ENCODE measurements around the gene MUC5B. TPM values are rescaled to one million over a fixed set of nuclear protein-coding genes. Genes with fewer than 3 reads are reported as not detected.

Gene MUC5B
- total RNA-seq, 1 donor from 2014 or later: not detected

DNA sequence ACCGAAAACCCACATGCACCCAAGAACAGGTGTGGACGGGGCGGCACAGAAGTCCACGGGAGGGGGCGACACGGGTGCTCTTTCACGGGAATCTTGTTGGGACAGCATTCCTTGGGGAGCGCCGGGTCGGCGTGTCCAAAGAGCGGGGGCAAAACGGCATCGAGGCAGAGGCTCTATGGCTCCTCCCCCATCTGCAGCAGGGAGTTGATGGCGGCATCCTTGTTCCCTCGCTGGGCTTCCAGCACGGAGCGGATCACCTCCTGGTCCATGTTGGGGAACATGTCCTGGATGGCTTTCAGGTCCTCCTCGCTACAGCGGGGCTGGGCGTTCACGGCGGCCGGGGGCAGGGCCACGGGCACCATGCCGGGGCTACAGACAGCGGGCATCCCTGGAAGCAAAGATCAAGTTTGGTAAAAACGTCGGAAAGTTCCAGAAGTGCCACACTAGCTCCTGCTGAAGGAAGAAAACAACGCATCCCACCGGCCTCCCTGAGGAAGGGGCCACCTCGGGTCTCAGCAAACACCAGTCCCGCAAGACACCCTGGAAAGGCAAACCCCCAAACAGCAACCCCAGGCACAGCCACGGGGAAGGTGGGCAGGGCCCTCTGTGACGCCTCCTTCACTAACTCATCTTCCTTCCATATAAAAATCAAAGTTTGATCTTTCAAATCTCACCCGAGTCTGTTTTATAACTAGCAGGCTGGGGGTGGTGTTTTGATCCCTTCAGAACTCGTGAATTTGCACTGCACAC lies 54.2 kb downstream of the MUC5B start:
- DNase-seq (ENCODE audit: low spot score): no peak
- no peaks in the 10 kb centered on the region for H4K20me1 ChIP-seq (ENCODE audit: low read depth)
- Mint-ChIP-seq H3K27ac (peak overlapping the region; percentile 26), H3K4me1 (peaks cover 3% of the 10 kb centered on the region), H3K4me3 (no peak overlapping the region), H3K9me3 (no peaks in the 10 kb centered on the region), H3K27me3 (ENCODE audit: insufficient read depth, low read depth) (peaks cover 4% of the 10 kb centered on the region), H3K36me3 (peaks cover 10% of the 10 kb centered on the region)
- no peaks in the 10 kb centered on the region for H3K9me3 ChIP-seq (ENCODE audit: low read depth)
- no peak overlapping the region for H3K27ac ChIP-seq
- no peak overlapping the region for H2AFZ ChIP-seq (replicated peaks)
- H3K4me1 ChIP-seq: no peaks in the 10 kb centered on the region
- no peaks in the 10 kb centered on the region for H3K36me3 ChIP-seq
- H3F3A ChIP-seq (ENCODE audit: low read depth): no peaks in the 10 kb centered on the region
- H3K9ac ChIP-seq: no peak overlapping the region
- no peaks in the 10 kb centered on the region for H3K27me3 ChIP-seq
- no peaks in the 10 kb centered on the region for H3K79me2 ChIP-seq (ENCODE audit: low read depth)
- TF ChIP-seq EZH2 (IDR thresholded peaks at IDR 0.05) (no peak), EZH2phosphoT487 (IDR thresholded peaks at IDR 0.05) (no peak)
- no peak overlapping the region for H3K4me2 ChIP-seq
- no peak overlapping the region for H3K4me3 ChIP-seq

DNA sequence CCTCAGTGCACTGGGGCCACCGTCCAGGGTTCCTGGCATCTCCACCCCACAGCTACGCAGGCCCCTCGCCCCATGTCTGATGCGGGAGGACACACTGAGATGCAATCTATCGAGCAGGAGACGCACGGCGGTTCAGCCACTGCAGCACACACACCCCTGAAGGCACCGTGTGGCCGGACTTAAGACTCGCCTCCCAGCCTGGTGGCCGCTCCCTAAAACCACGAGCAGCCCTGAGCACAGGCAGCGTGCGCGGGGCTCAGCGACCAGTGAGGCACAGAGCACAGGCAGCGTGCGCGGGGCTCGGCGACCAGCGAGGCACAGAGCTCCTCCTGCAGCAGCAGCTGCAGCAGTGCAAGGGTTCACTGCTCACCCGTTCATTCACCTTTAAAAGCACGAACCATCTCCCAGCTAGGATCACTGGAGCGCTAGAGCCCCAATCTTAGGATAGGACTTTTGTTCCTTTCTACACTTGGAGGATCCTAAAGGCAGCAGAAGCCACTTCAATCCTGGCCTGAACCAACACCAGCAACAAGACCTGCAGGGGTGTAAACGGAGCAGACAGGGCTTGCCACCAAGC lies 55.2 kb downstream of the MUC5B start:
- H3K4me2 ChIP-seq: no peak overlapping the region
- no peaks in the 10 kb centered on the region for H3K9me3 ChIP-seq (ENCODE audit: low read depth)
- Mint-ChIP-seq H3K4me3 (no peak overlapping the region), H3K27me3 (ENCODE audit: insufficient read depth, low read depth) (peaks cover 4% of the 10 kb centered on the region), H3K27ac (peak overlapping the region; percentile 26), H3K36me3 (peaks cover 7% of the 10 kb centered on the region), H3K9me3 (no peaks in the 10 kb centered on the region), H3K4me1 (peaks cover 5% of the 10 kb centered on the region)
- H3K27me3 ChIP-seq: no peaks in the 10 kb centered on the region
- no peak overlapping the region for H3K9ac ChIP-seq
- DNase-seq (ENCODE audit: low spot score): no peak
- no peaks in the 10 kb centered on the region for H3K36me3 ChIP-seq
- H3K4me1 ChIP-seq: no peaks in the 10 kb centered on the region
- TF ChIP-seq, protein P1, sequence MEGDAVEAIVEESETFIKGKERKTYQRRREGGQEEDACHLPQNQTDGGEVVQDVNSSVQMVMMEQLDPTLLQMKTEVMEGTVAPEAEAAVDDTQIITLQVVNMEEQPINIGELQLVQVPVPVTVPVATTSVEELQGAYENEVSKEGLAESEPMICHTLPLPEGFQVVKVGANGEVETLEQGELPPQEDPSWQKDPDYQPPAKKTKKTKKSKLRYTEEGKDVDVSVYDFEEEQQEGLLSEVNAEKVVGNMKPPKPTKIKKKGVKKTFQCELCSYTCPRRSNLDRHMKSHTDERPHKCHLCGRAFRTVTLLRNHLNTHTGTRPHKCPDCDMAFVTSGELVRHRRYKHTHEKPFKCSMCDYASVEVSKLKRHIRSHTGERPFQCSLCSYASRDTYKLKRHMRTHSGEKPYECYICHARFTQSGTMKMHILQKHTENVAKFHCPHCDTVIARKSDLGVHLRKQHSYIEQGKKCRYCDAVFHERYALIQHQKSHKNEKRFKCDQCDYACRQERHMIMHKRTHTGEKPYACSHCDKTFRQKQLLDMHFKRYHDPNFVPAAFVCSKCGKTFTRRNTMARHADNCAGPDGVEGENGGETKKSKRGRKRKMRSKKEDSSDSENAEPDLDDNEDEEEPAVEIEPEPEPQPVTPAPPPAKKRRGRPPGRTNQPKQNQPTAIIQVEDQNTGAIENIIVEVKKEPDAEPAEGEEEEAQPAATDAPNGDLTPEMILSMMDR (IDR thresholded peaks at IDR 0.05): no peak
- no peak for TF ChIP-seq EZH2 (IDR thresholded peaks at IDR 0.05)
- TF ChIP-seq EZH2phosphoT487 (IDR thresholded peaks at IDR 0.05): no peak
- H3K79me2 ChIP-seq (ENCODE audit: low read depth): no peaks in the 10 kb centered on the region
- no peak overlapping the region for H2AFZ ChIP-seq (replicated peaks)
- H4K20me1 ChIP-seq (ENCODE audit: low read depth): no peaks in the 10 kb centered on the region
- H3K4me3 ChIP-seq: no peak overlapping the region
- no peak overlapping the region for H3K27ac ChIP-seq
- H3F3A ChIP-seq (ENCODE audit: low read depth): no peaks in the 10 kb centered on the region

DNA sequence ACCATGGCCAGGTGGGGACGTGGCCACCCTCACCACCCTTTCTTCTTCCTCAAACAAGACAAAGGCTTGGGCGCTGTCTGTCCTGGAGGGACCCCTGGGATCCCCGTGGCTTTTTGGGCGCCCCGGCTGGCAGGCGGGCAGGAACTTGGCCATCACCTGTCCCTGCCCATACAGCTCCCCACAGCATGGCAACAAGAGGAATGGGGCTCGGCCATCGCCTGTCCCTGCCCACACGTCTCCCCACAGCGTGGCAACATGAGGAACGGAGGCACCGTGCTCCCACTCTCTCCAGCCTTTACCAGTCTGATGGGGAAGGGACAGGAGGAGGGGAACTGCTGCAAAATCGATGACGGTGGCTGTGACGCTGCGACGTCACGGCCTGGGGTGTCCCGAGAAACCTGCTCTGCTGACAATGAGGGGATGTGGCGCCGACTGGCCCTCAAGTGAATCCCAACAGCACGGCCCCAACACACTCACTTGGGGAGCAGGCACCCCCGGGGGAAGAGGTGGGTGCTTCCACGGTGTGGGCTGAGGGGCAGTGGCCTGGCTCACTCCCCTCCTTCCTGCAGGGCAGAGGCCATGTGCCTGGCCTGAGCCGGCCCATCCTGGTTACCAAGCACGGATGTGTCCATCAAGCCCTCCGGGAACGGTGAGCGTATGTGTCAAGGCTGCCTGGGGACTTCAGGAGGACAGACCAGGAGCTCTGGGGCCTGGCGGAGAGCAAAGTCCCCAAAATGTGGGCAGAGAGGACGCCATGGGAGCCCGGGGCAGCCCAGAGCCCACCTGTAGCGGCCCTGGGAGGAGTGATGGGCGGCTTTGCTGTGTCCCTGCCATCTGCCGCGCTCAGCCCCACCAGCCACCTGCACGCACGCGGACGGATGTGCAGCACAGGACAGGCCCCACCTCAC lies 56.2 kb downstream of the MUC5B start:
- Histone ChIP-seq H3K27me3 (no peaks in the 10 kb centered on the region), H3K36me3 (no peaks in the 10 kb centered on the region), H4K20me1 (ENCODE audit: low read depth) (no peaks in the 10 kb centered on the region), H2AFZ (replicated peaks) (no peak overlapping the region), H3K4me1 (no peaks in the 10 kb centered on the region), H3K4me3 (no peak overlapping the region), H3K9ac (no peak overlapping the region), H3K9me3 (ENCODE audit: low read depth) (no peaks in the 10 kb centered on the region), H3K4me2 (no peak overlapping the region), H3K79me2 (ENCODE audit: low read depth) (no peaks in the 10 kb centered on the region), H3F3A (ENCODE audit: low read depth) (no peaks in the 10 kb centered on the region), H3K27ac (no peak overlapping the region)
- Mint-ChIP-seq H3K4me3 (no peak overlapping the region), H3K36me3 (peaks cover 9% of the 10 kb centered on the region), H3K9me3 (no peaks in the 10 kb centered on the region), H3K4me1 (peaks cover 5% of the 10 kb centered on the region), H3K27me3 (ENCODE audit: insufficient read depth, low read depth) (peaks cover 4% of the 10 kb centered on the region), H3K27ac (peak overlapping the region; percentile 81)
- DNase-seq (ENCODE audit: low spot score): no peak
- TF ChIP-seq EZH2phosphoT487 (IDR thresholded peaks at IDR 0.05): no peak

DNA sequence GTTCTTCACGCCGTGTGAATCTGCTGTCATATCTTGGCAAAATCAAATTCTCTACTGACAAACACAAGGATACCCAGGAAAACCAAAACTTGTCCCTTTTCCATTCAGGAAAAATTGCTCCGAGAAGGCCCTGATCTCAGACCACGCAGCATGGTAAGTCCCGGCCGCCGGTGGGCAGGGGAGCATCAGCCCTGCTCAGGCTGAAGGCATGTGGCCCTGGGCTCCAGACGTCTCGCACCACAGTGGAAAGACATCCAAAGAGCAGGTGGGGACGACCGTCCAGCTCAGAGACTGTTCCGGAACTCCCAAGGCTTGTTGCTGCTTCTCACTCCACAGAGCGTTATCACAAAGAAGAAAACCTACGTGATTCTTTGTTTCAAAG lies 56.8 kb downstream of the MUC5B start:
- no peak overlapping the region for H3K4me2 ChIP-seq
- Mint-ChIP-seq H3K4me1 (peaks cover 5% of the 10 kb centered on the region), H3K27ac (no peak overlapping the region), H3K9me3 (no peaks in the 10 kb centered on the region), H3K27me3 (ENCODE audit: insufficient read depth, low read depth) (peaks cover 4% of the 10 kb centered on the region), H3K36me3 (peaks cover 9% of the 10 kb centered on the region), H3K4me3 (no peak overlapping the region)
- H2AFZ ChIP-seq (replicated peaks): no peak overlapping the region
- H3K27ac ChIP-seq: no peak overlapping the region
- H4K20me1 ChIP-seq (ENCODE audit: low read depth): no peaks in the 10 kb centered on the region
- no peaks in the 10 kb centered on the region for H3K4me1 ChIP-seq
- H3K9me3 ChIP-seq (ENCODE audit: low read depth): no peaks in the 10 kb centered on the region
- TF ChIP-seq EZH2 (IDR thresholded peaks at IDR 0.05) (no peak), EZH2phosphoT487 (IDR thresholded peaks at IDR 0.05) (no peak)
- TF ChIP-seq, protein P1 (IDR thresholded peaks at IDR 0.05): no peak
- H3K9ac ChIP-seq: no peak overlapping the region
- no peaks in the 10 kb centered on the region for H3K36me3 ChIP-seq
- no peaks in the 10 kb centered on the region for H3K27me3 ChIP-seq
- H3K4me3 ChIP-seq: no peak overlapping the region
- H3K79me2 ChIP-seq (ENCODE audit: low read depth): no peaks in the 10 kb centered on the region
- DNase-seq (ENCODE audit: low spot score): no peak
- H3F3A ChIP-seq (ENCODE audit: low read depth): no peaks in the 10 kb centered on the region

All from neural progenitor cell (in vitro differentiated cells).